Measurements from ENCODE around the gene CRHR1. TPM values are rescaled to one million over a fixed set of nuclear protein-coding genes. Genes with fewer than 3 reads are reported as not detected.

CRHR1 gene
- total and polyA plus RNA-seq, 10 of the 15 experiments (the other 5 are each of a cell fraction or from before 2014, with no cell fraction given) = 0.08 TPM; not detected in 9

DNA sequence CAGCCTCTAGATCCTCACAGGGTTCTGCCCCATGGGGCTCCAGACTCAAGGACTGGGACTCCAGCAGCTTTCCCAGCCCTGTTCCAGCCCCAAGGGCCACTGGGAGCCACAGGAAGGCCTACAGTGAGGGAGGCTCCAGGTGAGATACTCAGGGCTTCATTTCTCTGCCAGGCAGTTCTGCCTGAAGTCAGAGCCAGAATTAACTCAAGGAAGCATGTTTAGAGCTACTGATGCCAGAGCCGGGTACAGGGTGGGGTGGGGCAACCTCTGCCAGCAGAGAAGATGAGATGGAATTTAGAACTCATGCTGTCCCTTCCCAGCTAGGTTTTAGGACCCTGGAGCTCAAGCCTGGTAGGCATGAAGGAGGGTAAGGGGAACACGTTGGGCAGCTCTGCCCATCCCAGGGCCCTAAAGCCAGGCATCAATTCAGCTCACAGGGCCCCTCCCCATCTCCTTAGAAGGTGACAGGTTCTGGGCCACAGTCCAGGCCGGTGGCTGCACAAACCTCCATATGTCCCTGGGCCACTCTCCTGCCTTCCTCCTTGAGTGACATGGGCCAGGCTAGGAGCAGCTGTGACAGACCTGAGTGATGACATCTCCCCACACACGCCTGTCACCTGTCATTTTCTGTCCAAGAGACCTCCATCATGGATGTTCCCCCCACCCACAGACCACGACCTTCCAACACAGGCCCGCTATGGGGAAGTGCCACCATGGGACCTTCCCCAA lies 36.1 kb downstream of the CRHR1 start:
- no peaks in the 10 kb centered on the region for H4K20me1 ChIP-seq (ENCODE audit: control insufficient read depth, insufficient read depth)
- H3K4me1 ChIP-seq (ENCODE audit: control insufficient read depth, insufficient read depth, low read length) = no peaks in the 10 kb centered on the region
- no peak overlapping the region for H3K4me2 ChIP-seq (ENCODE audit: control insufficient read depth, insufficient read depth)
- TF ChIP-seq EP300 (IDR thresholded peaks at IDR 0.05; ENCODE audit: borderline replicate concordance in 1 of 2, control insufficient read depth in 1 of 2, low read depth in 2 of 2, low read length in 2 of 2) (no peak), BMI1 (IDR thresholded peaks at IDR 0.05; ENCODE audit: borderline replicate concordance) (no peak), SRF (IDR thresholded peaks at IDR 0.05; ENCODE audit: low read depth in 2 of 2, low read length in 2 of 2) (no peak), CEBPB (IDR thresholded peaks at IDR 0.05; ENCODE audit: borderline replicate concordance in 1 of 2, low read depth in 2 of 2, low read length in 2 of 2) (no peak)
- H3K27me3 ChIP-seq (replicated peaks in 1 of 2; ENCODE audit: control insufficient read depth in 2 of 2, insufficient read depth in 2 of 2, low read length in 1 of 2) = peaks cover 0 to 2% of the 10 kb centered on the region in 2 experiments; a peak in 1 of 4 replicates
- FAIRE-seq (no peak), DNase-seq (ENCODE audit: low read depth, low spot score) (no peak), ATAC-seq (no peak)
- H3K79me2 ChIP-seq (ENCODE audit: control insufficient read depth, insufficient read depth, low read length) = no peaks in the 10 kb centered on the region
- 0% methylated on average over 6 of the region's 6 CpGs for WGBS (ENCODE audit: insufficient coverage, insufficient replicate concordance, low lambda C conversion rate, missing lambda C conversion rate)
- H2AFZ ChIP-seq (ENCODE audit: control insufficient read depth, low read depth, low read length) = no peak overlapping the region
- no peak overlapping the region for H3K27ac ChIP-seq (ENCODE audit: control insufficient read depth, insufficient read depth)
- in situ Hi-C loops (cut with MboI) (no loop called here), intact Hi-C loops (cut with micrococcal nuclease; ENCODE audit: unreplicated experiment) (no loop called here)
- ChIA-PET SMC1A (ENCODE audit: uncharacterized antibody, unreplicated experiment) (no interaction called here), POLR2A (no interaction called here), RAD21 (ENCODE audit: unreplicated experiment) (no interaction called here), CTCF (interaction anchor here (1.7 kb wide), 1 partner anchor 12 kb away, joined by 7 read pairs; no protein-coding TSS in a partner anchor)
- no peaks in the 10 kb centered on the region for H3K9me3 ChIP-seq (replicated peaks; ENCODE audit: control insufficient read depth, insufficient read depth, low read length)
- BruUV-seq (replicated peaks) = no TSS peak
- H3K36me3 ChIP-seq (ENCODE audit: control insufficient read depth in 2 of 2, insufficient read depth in 2 of 2, low read length in 1 of 2) = no peaks in the 10 kb centered on the region
- H3K9ac ChIP-seq (ENCODE audit: control insufficient read depth, insufficient read depth, low read length) = no peak overlapping the region
- no peak overlapping the region for H3K4me3 ChIP-seq

GRCh38 chr17:45821147-45821546 lies 37.0 kb downstream of the CRHR1 start:
- FAIRE-seq (no peak), DNase-seq (ENCODE audit: low read depth, low spot score) (no peak), ATAC-seq (no peak)
- in situ Hi-C loops (cut with MboI) = no loop called here
- Histone ChIP-seq H3K9me3 (replicated peaks; ENCODE audit: control insufficient read depth, insufficient read depth, low read length) (no peaks in the 10 kb centered on the region), H4K20me1 (ENCODE audit: control insufficient read depth, insufficient read depth) (no peaks in the 10 kb centered on the region; the same call in 1 of the 2 replicates), H3K4me1 (ENCODE audit: control insufficient read depth, insufficient read depth, low read length) (no peaks in the 10 kb centered on the region), H3K4me3 (no peak overlapping the region), H3K27me3 (replicated peaks in 1 of 2; ENCODE audit: control insufficient read depth in 2 of 2, insufficient read depth in 2 of 2, low read length in 1 of 2) (peaks cover 0 to 2% of the 10 kb centered on the region in 2 experiments; a peak in 1 of 4 replicates), H3K9ac (ENCODE audit: control insufficient read depth, insufficient read depth, low read length) (no peak overlapping the region), H3K4me2 (ENCODE audit: control insufficient read depth, insufficient read depth) (no peak overlapping the region), H2AFZ (ENCODE audit: control insufficient read depth, low read depth, low read length) (no peak overlapping the region), H3K79me2 (ENCODE audit: control insufficient read depth, insufficient read depth, low read length) (no peaks in the 10 kb centered on the region), H3K27ac (ENCODE audit: control insufficient read depth, insufficient read depth) (no peak overlapping the region), H3K36me3 (ENCODE audit: control insufficient read depth in 2 of 2, insufficient read depth in 2 of 2, low read length in 1 of 2) (no peaks in the 10 kb centered on the region)
- CTCF ChIA-PET = interaction anchor here (0.9 kb wide), 1 partner anchor 11 kb away, joined by 3 read pairs; no protein-coding TSS in a partner anchor
- POLR2A ChIA-PET = no interaction called here
- intact Hi-C loops (cut with micrococcal nuclease; ENCODE audit: unreplicated experiment) = no loop called here
- SMC1A ChIA-PET (ENCODE audit: uncharacterized antibody, unreplicated experiment) = no interaction called here
- RAD21 ChIA-PET (ENCODE audit: unreplicated experiment) = no interaction called here
- WGBS (ENCODE audit: insufficient coverage, insufficient replicate concordance, low lambda C conversion rate, missing lambda C conversion rate) = 59% methylated on average over 9 of the region's 9 CpGs
- no TSS peak for BruUV-seq (replicated peaks)
- TF ChIP-seq, protein P1, sequence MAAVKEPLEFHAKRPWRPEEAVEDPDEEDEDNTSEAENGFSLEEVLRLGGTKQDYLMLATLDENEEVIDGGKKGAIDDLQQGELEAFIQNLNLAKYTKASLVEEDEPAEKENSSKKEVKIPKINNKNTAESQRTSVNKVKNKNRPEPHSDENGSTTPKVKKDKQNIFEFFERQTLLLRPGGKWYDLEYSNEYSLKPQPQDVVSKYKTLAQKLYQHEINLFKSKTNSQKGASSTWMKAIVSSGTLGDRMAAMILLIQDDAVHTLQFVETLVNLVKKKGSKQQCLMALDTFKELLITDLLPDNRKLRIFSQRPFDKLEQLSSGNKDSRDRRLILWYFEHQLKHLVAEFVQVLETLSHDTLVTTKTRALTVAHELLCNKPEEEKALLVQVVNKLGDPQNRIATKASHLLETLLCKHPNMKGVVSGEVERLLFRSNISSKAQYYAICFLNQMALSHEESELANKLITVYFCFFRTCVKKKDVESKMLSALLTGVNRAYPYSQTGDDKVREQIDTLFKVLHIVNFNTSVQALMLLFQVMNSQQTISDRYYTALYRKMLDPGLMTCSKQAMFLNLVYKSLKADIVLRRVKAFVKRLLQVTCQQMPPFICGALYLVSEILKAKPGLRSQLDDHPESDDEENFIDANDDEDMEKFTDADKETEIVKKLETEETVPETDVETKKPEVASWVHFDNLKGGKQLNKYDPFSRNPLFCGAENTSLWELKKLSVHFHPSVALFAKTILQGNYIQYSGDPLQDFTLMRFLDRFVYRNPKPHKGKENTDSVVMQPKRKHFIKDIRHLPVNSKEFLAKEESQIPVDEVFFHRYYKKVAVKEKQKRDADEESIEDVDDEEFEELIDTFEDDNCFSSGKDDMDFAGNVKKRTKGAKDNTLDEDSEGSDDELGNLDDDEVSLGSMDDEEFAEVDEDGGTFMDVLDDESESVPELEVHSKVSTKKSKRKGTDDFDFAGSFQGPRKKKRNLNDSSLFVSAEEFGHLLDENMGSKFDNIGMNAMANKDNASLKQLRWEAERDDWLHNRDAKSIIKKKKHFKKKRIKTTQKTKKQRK (IDR thresholded peaks at IDR 0.05; ENCODE audit: low read depth, low read length) = no peak
- TF ChIP-seq IKZF2 (IDR thresholded peaks at IDR 0.05) (no peak), TCF7 (IDR thresholded peaks at IDR 0.05; ENCODE audit: borderline replicate concordance) (no peak), SUZ12 (IDR thresholded peaks at IDR 0.05; ENCODE audit: unreplicated experiment) (no peak), NBN (IDR thresholded peaks at IDR 0.05) (no peak)
- TF ChIP-seq, protein P2, sequence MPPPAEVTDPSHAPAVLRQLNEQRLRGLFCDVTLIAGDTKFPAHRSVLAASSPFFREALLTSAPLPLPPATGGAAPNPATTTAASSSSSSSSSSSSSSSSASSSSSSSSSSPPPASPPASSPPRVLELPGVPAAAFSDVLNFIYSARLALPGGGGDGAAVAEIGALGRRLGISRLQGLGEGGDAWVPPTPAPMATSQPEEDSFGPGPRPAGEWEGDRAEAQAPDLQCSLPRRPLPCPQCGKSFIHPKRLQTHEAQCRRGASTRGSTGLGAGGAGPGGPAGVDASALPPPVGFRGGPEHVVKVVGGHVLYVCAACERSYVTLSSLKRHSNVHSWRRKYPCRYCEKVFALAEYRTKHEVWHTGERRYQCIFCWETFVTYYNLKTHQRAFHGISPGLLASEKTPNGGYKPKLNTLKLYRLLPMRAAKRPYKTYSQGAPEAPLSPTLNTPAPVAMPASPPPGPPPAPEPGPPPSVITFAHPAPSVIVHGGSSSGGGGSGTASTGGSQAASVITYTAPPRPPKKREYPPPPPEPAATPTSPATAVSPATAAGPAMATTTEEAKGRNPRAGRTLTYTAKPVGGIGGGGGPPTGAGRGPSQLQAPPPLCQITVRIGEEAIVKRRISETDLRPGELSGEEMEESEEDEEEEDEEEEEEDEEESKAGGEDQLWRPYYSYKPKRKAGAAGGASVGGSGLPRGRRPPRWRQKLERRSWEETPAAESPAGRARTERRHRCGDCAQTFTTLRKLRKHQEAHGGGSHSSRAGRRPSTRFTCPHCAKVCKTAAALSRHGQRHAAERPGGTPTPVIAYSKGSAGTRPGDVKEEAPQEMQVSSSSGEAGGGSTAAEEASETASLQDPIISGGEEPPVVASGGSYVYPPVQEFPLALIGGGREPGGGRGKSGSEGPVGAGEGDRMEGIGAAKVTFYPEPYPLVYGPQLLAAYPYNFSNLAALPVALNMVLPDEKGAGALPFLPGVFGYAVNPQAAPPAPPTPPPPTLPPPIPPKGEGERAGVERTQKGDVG (CRISPR knock-in tag; IDR thresholded peaks at IDR 0.05) = no peak

Measured in GM12878 (cell line).